SK-N-SH treated with all-trans-retinoic acid at 6 μM for 48 hours (cell line): Measurements from ENCODE around the gene LIMK2.

Experiments used
- ATAC-seq: fragments of 200-7000 bp; cut with Tn5 transposase; 3 replicates; pipeline ENCODE4 v1.9.1; 2020; ENCODE audit warnings: mild to moderate bottlenecking, moderate library complexity
- ARNTL ChIP-seq: fragments of 450-650 bp; formaldehyde crosslinking; IDR thresholded peaks from 2 replicates; pipeline ENCODE4 v1.5.0; 2020; ENCODE audit warnings: low read depth, mild to moderate bottlenecking, moderate library complexity, borderline replicate concordance
- BACH2 ChIP-seq: fragments of 250-450 bp; sonication (Bioruptor Pico); IDR thresholded peaks from 2 replicates; pipeline ENCODE4 v1.9.0; 2021; ENCODE audit warnings: mild to moderate bottlenecking, borderline replicate concordance
- CSDC2 ChIP-seq: fragments of 250-450 bp; sonication (Bioruptor Pico); IDR thresholded peaks from 2 replicates; pipeline ENCODE4 v1.5.0; 2020; ENCODE audit warnings: mild to moderate bottlenecking, moderate library complexity
- ESRRG ChIP-seq: fragments of 250-450 bp; sonication (Bioruptor Pico); IDR thresholded peaks from 2 replicates; pipeline ENCODE4 v1.6.1; 2021; ENCODE audit warnings: mild to moderate bottlenecking
- GLIS3 ChIP-seq: fragments of 250-450 bp; sonication (Bioruptor Pico); IDR thresholded peaks from 2 replicates; pipeline ENCODE4 v1.5.0; 2020; ENCODE audit warnings: mild to moderate bottlenecking, moderate library complexity
- ISL1 ChIP-seq: fragments of 250-450 bp; sonication (Bioruptor Pico); IDR thresholded peaks from 2 replicates; pipeline ENCODE4 v2.1.2; 2022; ENCODE audit warnings: mild to moderate bottlenecking, moderate library complexity
- OSR1 ChIP-seq: fragments of 250-450 bp; sonication (Bioruptor Pico); IDR thresholded peaks from 2 replicates; pipeline ENCODE4 v1.8.0; 2022; ENCODE audit warnings: moderate library complexity, mild to moderate bottlenecking, inconsistent platforms
- PATZ1 ChIP-seq: fragments of 250-450 bp; sonication (Bioruptor Pico); IDR thresholded peaks from 2 replicates; pipeline ENCODE4 v1.8.0; 2020; ENCODE audit warnings: mild to moderate bottlenecking, moderate library complexity, borderline replicate concordance
- POU6F1 ChIP-seq: fragments of 250-450 bp; sonication (Bioruptor Pico); IDR thresholded peaks from 2 replicates; pipeline ENCODE4 v1.8.0; 2021; ENCODE audit warnings: low read depth, mild to moderate bottlenecking, moderate library complexity, borderline replicate concordance
- PPARA ChIP-seq: fragments of 250-450 bp; sonication (Bioruptor Pico); IDR thresholded peaks from 2 replicates; pipeline ENCODE4 v1.5.0; 2020; ENCODE audit warnings: mild to moderate bottlenecking, borderline replicate concordance
- RARB ChIP-seq: fragments of 250-450 bp; sonication (Bioruptor Pico); IDR thresholded peaks from 2 replicates; pipeline ENCODE4 v1.8.0; 2021; ENCODE audit warnings: mild to moderate bottlenecking, moderate library complexity
- SNAI2 ChIP-seq: fragments of 250-450 bp; sonication (Bioruptor Pico); IDR thresholded peaks from 2 replicates; pipeline ENCODE4 v1.5.0; 2020; ENCODE audit warnings: mild to moderate bottlenecking, moderate library complexity
- TCF4 ChIP-seq: fragments of 250-450 bp; sonication (Bioruptor Pico); IDR thresholded peaks from 2 replicates; pipeline ENCODE4 v1.8.0; 2021; ENCODE audit warnings: mild to moderate bottlenecking, moderate library complexity, borderline replicate concordance
- TOX ChIP-seq: fragments of 250-450 bp; sonication (Bioruptor Pico); IDR thresholded peaks from 2 replicates; pipeline ENCODE4 v1.8.0; 2021; ENCODE audit warnings: mild to moderate bottlenecking, moderate library complexity, borderline replicate concordance
- TSHZ2 ChIP-seq: fragments of 250-450 bp; sonication (Bioruptor Pico); IDR thresholded peaks from 2 replicates; pipeline ENCODE4 v1.5.0; 2020; ENCODE audit warnings: mild to moderate bottlenecking, moderate library complexity
- ZC3H10 ChIP-seq: fragments of 250-450 bp; sonication (Bioruptor Pico); IDR thresholded peaks from 2 replicates; pipeline ENCODE4 v1.5.1; 2021; ENCODE audit warnings: mild to moderate bottlenecking, moderate library complexity
- ZFP3 ChIP-seq: fragments of 250-450 bp; sonication (Bioruptor Pico); IDR thresholded peaks from 2 replicates; pipeline ENCODE4 v1.5.0; 2020; ENCODE audit warnings: mild to moderate bottlenecking, moderate library complexity
- ZFP30 ChIP-seq: fragments of 450-650 bp; formaldehyde crosslinking; IDR thresholded peaks from 2 replicates; pipeline ENCODE4 v1.5.0; 2022; ENCODE audit warnings: mild to moderate bottlenecking, moderate library complexity
- ZNF565 ChIP-seq: fragments of 450-650 bp; formaldehyde crosslinking; conservative IDR thresholded peaks from 2 replicates; pipeline ENCODE4 v1.5.0; 2020; ENCODE audit warnings: low read depth, mild to moderate bottlenecking, moderate library complexity
- ZNF70 ChIP-seq: fragments of 450-650 bp; formaldehyde crosslinking; IDR thresholded peaks from 2 replicates; pipeline ENCODE4 v1.5.0; 2020; ENCODE audit warnings: mild to moderate bottlenecking, moderate library complexity
- TF ChIP-seq, protein P1 (sequence below): fragments of 250-450 bp; sonication (Bioruptor Pico); IDR thresholded peaks from 2 replicates; pipeline ENCODE4 v1.5.1; 2020; ENCODE audit warnings: low read depth, mild to moderate bottlenecking, moderate library complexity
- TF ChIP-seq, protein P2 (sequence below): fragments of 250-450 bp; sonication (Bioruptor Pico); IDR thresholded peaks from 2 replicates; pipeline ENCODE4 v1.5.1; 2021; ENCODE audit warnings: mild to moderate bottlenecking, moderate library complexity

The LIMK2 gene

GRCh38 chr22:31271026-31271425, 58.9 kb downstream of the LIMK2 start:
- no peak for ATAC-seq
- TF ChIP-seq CSDC2 (CRISPR knock-in tag) (no peak), ZFP30 (no peak), ZNF70 (CRISPR knock-in tag) (no peak), BACH2 (CRISPR knock-in tag) (no peak), GLIS3 (CRISPR knock-in tag) (no peak), TOX (CRISPR knock-in tag) (no peak), ZNF565 (no peak), RARB (CRISPR knock-in tag) (no peak), ZFP3 (CRISPR knock-in tag) (no peak), TSHZ2 (CRISPR knock-in tag) (no peak), POU6F1 (CRISPR knock-in tag) (no peak), ARNTL (CRISPR knock-in tag) (no peak), TCF4 (CRISPR knock-in tag) (no peak), OSR1 (CRISPR knock-in tag) (no peak), PPARA (no peak), ESRRG (no peak), PATZ1 (CRISPR knock-in tag) (no peak), SNAI2 (CRISPR knock-in tag) (no peak)
- TF ChIP-seq, protein P1, sequence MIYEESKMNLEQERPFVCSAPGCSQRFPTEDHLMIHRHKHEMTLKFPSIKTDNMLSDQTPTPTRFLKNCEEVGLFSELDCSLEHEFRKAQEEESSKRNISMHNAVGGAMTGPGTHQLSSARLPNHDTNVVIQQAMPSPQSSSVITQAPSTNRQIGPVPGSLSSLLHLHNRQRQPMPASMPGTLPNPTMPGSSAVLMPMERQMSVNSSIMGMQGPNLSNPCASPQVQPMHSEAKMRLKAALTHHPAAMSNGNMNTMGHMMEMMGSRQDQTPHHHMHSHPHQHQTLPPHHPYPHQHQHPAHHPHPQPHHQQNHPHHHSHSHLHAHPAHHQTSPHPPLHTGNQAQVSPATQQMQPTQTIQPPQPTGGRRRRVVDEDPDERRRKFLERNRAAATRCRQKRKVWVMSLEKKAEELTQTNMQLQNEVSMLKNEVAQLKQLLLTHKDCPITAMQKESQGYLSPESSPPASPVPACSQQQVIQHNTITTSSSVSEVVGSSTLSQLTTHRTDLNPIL (CRISPR knock-in tag), result no peak

GRCh38 chr22:31271485-31271884, 59.4 kb downstream of the LIMK2 start:
- ATAC-seq, result no peak

DNA sequence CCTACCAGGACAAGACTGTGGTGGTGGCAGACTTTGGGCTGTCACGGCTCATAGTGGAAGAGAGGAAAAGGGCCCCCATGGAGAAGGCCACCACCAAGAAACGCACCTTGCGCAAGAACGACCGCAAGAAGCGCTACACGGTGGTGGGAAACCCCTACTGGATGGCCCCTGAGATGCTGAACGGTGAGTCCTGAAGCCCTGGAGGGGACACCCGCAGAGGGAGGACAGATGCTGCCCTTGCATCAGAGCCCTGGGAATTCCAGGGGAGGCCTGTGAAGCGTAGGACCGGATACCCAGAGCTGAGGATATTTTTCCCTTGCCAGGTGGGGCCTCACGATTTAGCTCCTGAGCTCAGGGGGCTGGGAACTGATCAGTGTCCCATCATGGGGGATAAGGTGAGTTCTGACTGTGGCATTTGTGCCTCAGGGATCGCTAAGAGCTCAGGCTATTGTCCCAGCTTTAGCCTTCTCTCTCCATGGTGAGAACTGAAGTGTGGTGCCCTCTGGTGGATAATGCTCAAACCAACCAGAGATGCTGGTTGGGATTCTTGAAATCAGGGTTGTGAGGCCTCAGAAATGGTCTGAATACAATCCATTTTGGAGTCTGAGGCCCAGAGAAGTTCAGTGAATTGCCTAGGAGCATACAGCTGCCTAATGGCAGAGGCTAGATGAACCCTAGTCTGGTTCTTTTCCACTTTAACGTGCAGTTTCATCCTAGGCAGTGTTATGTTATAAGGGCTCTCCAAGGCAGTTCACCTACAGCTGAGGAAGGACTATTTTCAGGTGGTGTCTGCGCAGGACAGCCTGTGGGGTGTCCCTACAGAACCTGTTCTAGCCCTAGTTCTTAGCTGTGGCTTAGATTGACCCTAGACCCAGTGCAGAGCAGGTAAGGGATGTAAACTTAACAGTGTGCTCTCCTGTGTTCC, 60.7 kb downstream of the LIMK2 start:
- ATAC-seq, result peak; percentile 93
- TF ChIP-seq, protein P1 (CRISPR knock-in tag), result no peak
- no peak for TF ChIP-seq TOX (CRISPR knock-in tag)
- no peak for TF ChIP-seq ZC3H10
- TF ChIP-seq TCF4 (CRISPR knock-in tag), result no peak
- TF ChIP-seq ZNF70 (CRISPR knock-in tag), result no peak
- no peak for TF ChIP-seq ZFP30
- TF ChIP-seq, protein P2, sequence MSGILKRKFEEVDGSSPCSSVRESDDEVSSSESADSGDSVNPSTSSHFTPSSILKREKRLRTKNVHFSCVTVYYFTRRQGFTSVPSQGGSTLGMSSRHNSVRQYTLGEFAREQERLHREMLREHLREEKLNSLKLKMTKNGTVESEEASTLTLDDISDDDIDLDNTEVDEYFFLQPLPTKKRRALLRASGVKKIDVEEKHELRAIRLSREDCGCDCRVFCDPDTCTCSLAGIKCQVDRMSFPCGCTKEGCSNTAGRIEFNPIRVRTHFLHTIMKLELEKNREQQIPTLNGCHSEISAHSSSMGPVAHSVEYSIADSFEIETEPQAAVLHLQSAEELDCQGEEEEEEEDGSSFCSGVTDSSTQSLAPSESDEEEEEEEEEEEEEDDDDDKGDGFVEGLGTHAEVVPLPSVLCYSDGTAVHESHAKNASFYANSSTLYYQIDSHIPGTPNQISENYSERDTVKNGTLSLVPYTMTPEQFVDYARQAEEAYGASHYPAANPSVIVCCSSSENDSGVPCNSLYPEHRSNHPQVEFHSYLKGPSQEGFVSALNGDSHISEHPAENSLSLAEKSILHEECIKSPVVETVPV (CRISPR knock-in tag), result no peak
- TF ChIP-seq PATZ1 (CRISPR knock-in tag), result no peak
- no peak for TF ChIP-seq ISL1 (CRISPR knock-in tag)
- no peak for TF ChIP-seq ESRRG
- no peak for TF ChIP-seq POU6F1 (CRISPR knock-in tag)
- TF ChIP-seq ARNTL (CRISPR knock-in tag), result no peak
- TF ChIP-seq ZNF565, result no peak

More at GRCh38 chr22:31271485-31271884, 59.4 kb downstream of the LIMK2 start:
- TF ChIP-seq TCF4 (CRISPR knock-in tag) (no peak), ISL1 (CRISPR knock-in tag) (no peak)
- TF ChIP-seq, all 23 proteins: peak for 0
